ENCODE data around the gene GPLD1.

GRCh38 chr6:24529985-24530384, 40.6 kb upstream of the GPLD1 start:
- no peak for TF ChIP-seq POLR2A (IDR thresholded peaks at IDR 0.05; ENCODE audit: low read depth, low read length)
- no peak for TF ChIP-seq POLR2AphosphoS5 (IDR thresholded peaks at IDR 0.05; ENCODE audit: low read depth, low read length)
- TF ChIP-seq TAF1 (IDR thresholded peaks at IDR 0.05; ENCODE audit: borderline replicate concordance, low read depth, low read length) = no peak
